HEK293 (cell line): ENCODE measurements around the gene TFR2.

ENCODE experiments used
- CTCF ChIP-seq: fragments of 450-650 bp; formaldehyde crosslinking; IDR thresholded peaks from 2 replicates; pipeline ENCODE4 v1.5.1; 2016; ENCODE audit warnings: missing biosample characterization, missing genetic modification characterization
- TSHZ1 ChIP-seq: fragments of 450-650 bp; formaldehyde crosslinking; IDR thresholded peaks from 2 replicates; pipeline ENCODE4 v1.5.1; 2016; ENCODE audit warnings: missing biosample characterization, missing genetic modification characterization, borderline replicate concordance
- ZBTB10 ChIP-seq: fragments of 450-650 bp; formaldehyde crosslinking; IDR thresholded peaks from 2 replicates; pipeline ENCODE4 v1.5.1; 2016; ENCODE audit warnings: missing biosample characterization, missing genetic modification characterization
- ZNF184 ChIP-seq: fragments of 450-650 bp; IDR thresholded peaks from 2 replicates; pipeline ENCODE4 v1.5.1; 2018; ENCODE audit warnings: missing biosample characterization, mild to moderate bottlenecking, missing genetic modification characterization
- ZNF211 ChIP-seq: fragments of 450-650 bp; formaldehyde crosslinking; IDR thresholded peaks from 2 replicates; pipeline ENCODE4 v1.5.1; 2016; ENCODE audit warnings: low read depth, missing biosample characterization, missing genetic modification characterization

- TF ChIP-seq CTCF (tag by site-specific recombination) (no peak), ZNF211 (tag by site-specific recombination) (no peak), TSHZ1 (no peak), ZBTB10 (tag by site-specific recombination) (no peak), ZNF184 (no peak)
Measured at GRCh38 chr7:100640517-100641440, 573 bp downstream of the TFR2 start.
